NCI-H1417 treated with DMSO at 0.1 percent for 48 hours (cell line): ENCODE data around the gene MLLT3.

Experiments used
- DNase-seq: peaks from one replicate; lab custom pipeline; 2025; lab: John Stamatoyannopoulos, UW

The MLLT3 gene

DNA sequence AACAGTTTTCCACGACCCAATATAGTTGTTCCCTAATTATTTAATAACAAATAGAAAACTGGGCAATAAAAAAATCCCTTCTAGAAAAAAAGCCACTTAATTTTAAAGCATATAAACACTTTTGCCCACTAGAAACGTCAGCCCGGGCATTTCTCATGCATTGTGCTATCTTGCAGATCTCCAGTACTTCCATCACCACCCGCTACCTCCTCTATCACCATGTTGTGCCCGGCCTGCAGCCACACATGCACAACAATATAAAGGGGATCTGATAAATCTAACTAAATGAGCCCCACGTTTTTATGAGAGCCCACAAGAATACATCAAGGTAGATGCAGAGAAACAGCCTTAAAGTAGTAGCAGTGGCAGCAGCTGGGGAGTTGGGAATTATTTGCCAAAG lies 272.7 kb downstream of the MLLT3 start:
- no peak for DNase-seq

DNA sequence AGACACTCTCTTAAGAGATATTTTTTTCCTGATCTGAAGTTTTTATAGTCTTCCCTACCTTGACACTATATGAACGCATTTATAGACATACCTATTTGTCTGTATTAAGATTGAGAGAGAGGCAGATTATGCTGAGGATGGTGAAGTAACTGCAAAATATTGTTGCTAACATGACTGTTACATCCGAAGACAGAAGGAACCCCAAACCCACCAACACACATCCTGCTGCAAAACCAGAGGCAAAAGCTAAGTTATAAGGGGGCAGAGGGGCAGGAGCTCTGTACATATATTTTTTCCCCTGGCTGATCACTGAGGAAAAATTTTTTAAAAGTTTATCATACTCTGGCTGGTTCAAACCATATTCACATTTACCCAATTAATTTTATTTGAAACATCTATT lies 279.0 kb downstream of the MLLT3 start:
- no peak for DNase-seq

- DNase-seq: no peak
Measured at GRCh38 chr9:20340511-20340861, 281.8 kb downstream of the MLLT3 start.

DNA sequence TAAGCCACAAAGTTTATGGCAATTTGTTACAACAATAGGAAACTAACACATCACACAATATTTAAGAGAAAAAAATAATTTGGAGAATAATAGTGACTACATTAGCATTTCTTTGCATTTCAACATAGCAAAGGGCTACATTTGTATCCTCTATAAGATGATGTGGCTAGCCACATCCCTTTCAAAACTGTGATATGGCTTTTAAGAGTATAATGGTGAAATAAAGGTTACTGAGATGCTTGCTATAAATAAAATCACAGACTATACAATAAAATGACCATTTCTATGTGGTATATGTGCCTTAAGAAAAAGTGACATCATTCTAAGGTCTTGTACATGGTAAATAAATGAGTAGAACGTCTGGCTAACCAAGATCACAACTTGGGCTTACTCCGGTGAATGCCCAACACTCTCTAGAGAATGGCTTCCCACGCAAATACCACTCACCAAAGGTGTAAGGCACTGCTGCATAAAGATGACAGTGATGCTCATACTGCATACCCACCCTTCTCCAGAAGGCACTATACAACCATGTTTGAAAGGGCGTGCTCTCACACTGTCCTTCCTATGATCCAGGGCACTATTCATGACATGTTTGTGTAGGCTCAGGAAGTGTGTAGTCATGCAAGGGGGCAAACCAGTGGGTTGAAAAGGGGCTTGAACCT lies 286.5 kb downstream of the MLLT3 start:
- no peak for DNase-seq

GRCh38 chr9:20333991-20334390 lies 288.3 kb downstream of the MLLT3 start:
- DNase-seq: no peak

DNA sequence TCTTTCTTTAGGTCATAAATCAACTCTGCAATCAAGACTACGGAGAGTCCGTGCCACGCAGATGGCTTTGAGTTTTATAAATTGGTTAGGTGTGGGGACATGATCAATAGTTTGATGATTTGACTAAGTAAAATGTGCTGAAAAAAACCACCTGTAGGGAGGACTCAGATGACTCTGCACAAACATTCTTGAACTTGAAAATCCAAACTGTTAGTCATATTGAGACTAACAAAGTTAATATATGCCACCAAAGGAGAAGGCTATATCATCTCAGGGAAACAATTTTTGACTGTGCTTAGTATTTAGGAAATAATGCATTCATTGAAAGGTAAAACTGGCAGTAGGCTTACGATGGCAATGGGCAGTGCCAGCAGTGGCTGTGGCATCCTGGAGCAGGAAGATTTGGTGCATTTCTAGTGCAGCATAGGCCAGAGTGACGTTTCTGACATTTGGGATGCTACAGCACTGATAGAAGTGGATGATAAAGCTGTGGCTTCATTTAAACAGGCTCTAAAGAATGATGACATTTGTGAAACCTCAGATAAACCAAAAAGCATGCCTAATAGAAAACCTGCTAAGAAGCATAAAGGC lies 291.1 kb downstream of the MLLT3 start:
- no peak for DNase-seq

GRCh38 chr9:20330688-20331087 lies 291.6 kb downstream of the MLLT3 start:
- DNase-seq: no peak

GRCh38 chr9:20326516-20326915 lies 295.8 kb downstream of the MLLT3 start:
- no peak for DNase-seq

DNA sequence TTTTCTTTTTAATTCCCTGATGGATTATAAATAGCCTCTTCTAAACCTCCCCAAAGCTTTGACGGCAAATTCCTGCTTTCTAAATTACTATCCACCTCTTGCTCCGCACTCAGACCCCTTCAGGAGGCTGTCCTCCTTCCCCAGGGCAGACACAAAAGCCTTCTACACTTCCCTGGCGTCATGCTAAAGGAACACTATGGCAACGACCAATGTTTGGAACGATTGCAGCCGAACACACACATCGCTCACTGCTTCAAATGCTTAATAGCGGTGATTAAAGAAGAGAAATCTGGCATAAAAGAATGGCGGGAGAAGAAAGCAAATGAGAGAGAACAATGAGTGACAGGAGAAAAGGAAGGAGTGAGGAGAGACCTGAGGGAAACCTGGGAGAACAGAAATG lies 297.3 kb downstream of the MLLT3 start:
- DNase-seq: no peak

DNA sequence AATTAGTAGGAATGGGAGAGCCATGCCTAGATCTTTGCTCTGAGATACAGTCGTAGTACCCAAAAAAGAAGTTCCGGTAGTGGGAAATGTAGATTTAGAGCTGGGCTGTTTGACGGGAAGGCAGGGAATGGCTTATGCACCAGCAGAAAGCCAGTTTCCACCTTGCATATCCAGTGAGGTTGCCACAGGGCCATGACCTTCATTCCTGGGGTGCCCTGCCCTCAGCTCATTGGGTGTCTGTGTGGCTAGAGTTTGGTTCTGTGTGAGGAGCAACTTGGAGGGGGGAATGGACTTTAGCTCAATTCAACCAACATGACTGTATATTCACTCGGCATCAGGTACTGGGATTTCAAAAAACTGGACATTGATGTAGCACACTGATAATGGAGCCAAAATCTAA lies 300.1 kb downstream of the MLLT3 start:
- DNase-seq: no peak

DNA sequence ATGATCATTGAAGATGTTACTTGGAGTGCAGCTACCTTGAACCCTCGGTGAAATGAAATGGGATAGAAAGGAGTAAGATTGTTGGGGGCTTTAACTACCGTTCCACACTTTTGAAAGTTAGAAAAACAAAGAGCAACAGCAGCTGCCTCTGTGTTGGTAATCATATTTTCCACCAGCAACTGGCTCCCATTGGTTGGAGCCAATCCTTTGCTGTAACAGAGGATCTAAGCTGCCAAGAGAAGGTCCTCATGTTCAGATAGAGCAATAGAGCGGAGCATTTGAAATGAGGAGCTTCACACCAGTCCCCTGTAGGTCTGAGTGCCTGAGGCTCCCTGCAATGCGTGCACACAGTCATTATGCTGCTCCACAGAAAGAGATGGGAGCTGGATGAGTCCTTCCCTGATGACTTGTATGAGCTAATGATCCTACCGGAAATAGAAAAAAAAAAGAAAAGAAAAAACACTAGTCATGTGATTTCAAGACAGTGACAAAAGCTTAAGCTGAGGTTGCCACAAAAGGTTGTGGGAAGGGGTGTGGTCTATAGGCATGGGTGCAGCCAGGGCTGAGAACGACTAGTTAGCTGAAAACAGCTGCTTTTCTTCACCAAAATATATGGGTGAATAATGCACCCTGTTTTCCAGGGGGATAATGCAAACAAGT lies 300.7 kb downstream of the MLLT3 start:
- DNase-seq: no peak

GRCh38 chr9:20320921-20321320 lies 301.4 kb downstream of the MLLT3 start:
- DNase-seq: no peak

DNA sequence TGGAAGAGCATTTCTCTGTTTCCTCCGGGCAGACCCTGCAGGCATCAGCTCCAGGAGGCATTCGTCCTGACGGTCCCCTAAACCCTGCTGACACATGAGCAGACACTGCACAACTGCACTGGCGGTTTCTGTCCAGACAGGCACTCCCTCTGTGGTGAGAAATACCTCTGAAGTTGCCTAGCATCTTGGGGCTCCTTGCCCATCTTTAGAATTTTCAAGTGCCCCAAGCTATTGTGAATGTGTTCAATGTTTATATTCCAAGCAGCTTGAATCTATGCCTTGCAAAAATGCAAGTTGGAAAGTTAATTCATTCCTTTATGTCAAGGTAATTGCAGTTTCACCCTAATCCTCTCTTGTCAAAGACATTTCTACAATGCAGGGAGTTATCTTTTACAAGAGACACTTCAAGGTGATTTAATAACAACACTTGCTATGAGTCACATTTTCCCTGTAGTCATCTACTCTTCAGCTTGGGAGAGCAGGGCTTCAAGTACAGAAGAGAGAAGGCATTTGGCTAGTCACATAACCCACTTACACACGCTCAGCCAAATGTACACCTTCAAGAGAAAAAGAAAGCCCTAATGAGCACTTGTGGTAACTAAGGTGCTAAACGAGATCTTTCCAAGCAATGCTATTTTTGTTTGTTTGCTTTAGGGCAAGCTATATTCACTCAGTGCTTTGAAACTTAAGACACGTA lies 302.5 kb downstream of the MLLT3 start:
- DNase-seq: no peak

- no peak for DNase-seq
Measured at GRCh38 chr9:20319241-20319640, 303.1 kb downstream of the MLLT3 start.

GRCh38 chr9:20317701-20318100 lies 304.6 kb downstream of the MLLT3 start:
- DNase-seq: no peak

DNA sequence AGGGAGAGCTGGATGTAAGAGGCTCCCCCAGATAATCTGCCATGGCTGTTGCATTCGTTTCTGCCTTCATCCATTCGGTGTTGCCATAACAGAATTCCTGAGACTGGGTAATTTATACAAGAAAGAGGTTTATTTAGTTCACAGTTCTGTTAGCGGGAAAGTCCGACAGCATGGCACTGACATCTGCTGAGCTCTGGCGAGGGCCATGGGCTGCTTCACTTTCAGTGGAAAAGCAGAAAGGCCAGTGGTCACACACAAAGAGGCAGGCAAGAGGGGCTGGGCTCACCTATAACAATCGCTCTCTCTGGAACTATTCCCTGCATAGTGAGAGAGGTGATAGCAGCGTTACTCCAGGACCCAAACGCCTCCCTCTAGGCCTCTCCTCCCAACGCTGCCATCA lies 305.9 kb downstream of the MLLT3 start:
- no peak for DNase-seq

GRCh38 chr9:20315677-20316076 lies 306.6 kb downstream of the MLLT3 start:
- DNase-seq: no peak

GRCh38 chr9:20314981-20315380 lies 307.3 kb downstream of the MLLT3 start:
- no peak for DNase-seq

GRCh38 chr9:20313415-20313814 lies 308.9 kb downstream of the MLLT3 start:
- DNase-seq: no peak

- DNase-seq: no peak
Measured at GRCh38 chr9:20312732-20313131, 309.6 kb downstream of the MLLT3 start.

- no peak for DNase-seq
Measured at GRCh38 chr9:20310024-20310423, 312.3 kb downstream of the MLLT3 start.

DNA sequence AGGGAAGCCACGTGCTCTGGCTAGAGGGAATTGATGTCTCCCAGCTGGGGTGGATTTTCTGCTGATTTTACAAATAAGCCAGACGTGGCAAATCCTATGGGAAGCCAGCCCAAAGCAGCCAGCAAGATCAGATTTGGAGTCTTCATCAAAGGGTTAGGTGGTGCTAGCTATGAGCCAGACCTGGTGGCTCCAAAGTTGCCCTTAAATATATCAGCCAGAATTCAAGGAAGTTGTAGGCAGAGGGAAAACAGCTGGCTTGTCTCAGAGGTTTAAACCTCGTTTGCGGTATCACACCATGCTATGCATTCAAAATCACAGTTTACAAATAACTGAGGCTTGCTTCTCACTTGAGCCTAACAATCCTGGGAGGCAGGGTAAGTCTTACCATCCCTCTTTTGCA lies 313.2 kb downstream of the MLLT3 start:
- DNase-seq: no peak

DNA sequence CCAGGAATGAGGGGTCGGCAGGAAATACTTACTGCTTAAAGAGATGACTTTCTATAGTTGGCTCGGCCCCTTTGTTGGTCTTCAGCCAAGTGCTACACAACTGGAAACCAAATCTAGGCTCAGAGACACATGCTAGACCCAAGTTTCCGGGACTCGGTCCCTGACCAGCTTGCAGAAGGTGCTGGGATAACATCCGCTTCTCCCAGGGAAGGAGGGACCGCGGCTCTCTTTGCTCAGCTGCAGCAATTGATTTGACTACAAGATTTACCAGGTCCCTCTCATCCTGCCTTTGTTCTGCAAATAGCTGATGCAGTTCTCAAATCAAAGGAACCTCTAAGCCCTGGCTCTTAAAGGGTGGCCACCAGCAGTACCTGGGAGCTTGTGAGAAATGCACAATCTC lies 314.7 kb downstream of the MLLT3 start:
- no peak for DNase-seq
